NCI-H146 treated with DMSO at 0.1 percent for 48 hours (cell line): ENCODE results near the gene SPRY4.
"Not testable (repeated sequence)": the region's sequence is repeated elsewhere in the genome, so short reads cannot be mapped to it uniquely, and the experiment has no call there.

Source experiments
- DNase-seq: peaks from one replicate; lab custom pipeline; 2025; ENCODE audit not compliant: unreplicated experiment; lab: John Stamatoyannopoulos, UW

The SPRY4 gene, protein sequence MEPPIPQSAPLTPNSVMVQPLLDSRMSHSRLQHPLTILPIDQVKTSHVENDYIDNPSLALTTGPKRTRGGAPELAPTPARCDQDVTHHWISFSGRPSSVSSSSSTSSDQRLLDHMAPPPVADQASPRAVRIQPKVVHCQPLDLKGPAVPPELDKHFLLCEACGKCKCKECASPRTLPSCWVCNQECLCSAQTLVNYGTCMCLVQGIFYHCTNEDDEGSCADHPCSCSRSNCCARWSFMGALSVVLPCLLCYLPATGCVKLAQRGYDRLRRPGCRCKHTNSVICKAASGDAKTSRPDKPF

DNA sequence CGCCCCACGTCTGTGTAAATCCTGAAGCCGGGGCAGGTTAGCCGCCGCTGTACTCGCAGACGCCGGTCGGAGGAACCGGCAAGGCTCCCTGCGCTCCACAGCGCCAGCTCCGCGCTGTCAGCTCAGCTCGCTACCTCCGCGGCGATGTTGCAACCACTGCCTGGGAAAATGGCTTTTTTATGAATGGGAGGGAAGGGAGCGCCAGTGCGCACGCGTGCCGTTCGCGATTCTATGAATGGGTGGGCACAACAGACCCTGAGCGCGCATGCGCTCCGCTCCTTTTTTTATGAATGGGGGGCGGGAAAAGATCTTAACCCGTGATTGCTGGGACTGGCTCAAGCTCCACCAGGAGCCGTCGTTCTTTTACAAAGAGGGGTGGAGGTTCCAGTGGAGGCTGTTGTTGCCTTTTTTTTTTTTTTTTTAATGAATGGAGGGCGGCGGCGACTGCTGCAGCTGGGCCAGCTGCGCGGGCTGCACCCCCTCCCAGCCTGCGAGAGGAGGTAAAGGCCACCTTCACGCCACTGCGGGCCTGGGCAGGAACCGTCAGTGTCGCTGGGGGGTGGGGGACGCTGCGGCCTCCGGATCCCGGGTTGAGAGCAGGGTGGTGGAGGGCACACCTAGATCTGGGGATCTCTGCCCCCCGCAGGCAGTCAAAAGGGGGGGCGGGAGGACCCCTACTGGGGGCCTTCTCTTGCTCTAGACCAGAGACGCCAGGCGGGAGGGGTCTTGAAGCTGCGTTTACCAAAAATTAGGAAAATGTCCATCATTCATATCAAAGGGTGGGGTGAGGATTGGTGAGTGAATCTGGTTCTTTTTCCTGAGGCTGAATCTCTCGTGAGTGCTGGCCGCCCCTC, at the start of gene SPRY4:
SPRY4 (minus strand) TSS at position 151 of the 854 bp plus-strand sequence. CDS start 9,913 bp downstream, outside the sequence.
- DNase-seq: peak; percentile 87

DNA sequence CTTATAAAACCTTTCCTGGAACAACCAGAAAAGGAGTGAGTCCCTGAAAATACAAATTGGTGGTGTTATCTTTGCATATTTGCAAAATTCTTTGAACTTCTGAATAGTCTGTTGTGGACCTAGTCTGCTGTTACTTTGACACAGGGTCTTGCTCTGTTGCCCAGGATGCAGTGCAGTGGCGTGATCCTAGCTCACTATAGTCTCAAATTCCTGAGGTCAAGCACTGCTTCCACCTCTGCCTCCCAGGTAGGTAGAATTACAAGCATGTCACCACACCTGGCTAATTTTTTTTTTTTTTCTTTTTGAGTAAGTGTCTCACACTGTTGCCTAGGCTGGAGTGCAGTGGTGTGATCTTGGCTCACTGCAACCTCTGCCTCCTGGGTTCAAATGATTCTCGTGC, 43.7 kb upstream of the SPRY4 start:
- no peak for DNase-seq

DNA sequence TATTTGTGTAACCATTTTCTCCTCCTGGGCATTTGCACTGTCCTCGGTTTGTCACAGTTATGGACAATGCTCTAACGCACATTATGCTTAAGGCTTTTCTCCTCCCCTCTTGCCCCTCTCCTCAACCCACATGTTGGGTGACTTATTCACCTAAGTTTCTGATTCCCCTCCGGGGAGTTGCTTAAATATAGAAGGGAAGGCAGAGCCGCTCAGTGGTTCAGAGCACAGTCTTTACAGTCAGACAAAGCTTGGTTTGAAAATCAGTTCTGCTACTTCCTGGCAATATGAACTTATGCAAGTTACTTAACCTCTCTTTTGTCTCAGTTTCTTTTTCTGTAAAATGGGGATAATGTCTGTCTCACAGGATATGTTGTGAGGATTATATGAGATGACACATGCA, 41.2 kb upstream of the SPRY4 start:
- no peak for DNase-seq

DNA sequence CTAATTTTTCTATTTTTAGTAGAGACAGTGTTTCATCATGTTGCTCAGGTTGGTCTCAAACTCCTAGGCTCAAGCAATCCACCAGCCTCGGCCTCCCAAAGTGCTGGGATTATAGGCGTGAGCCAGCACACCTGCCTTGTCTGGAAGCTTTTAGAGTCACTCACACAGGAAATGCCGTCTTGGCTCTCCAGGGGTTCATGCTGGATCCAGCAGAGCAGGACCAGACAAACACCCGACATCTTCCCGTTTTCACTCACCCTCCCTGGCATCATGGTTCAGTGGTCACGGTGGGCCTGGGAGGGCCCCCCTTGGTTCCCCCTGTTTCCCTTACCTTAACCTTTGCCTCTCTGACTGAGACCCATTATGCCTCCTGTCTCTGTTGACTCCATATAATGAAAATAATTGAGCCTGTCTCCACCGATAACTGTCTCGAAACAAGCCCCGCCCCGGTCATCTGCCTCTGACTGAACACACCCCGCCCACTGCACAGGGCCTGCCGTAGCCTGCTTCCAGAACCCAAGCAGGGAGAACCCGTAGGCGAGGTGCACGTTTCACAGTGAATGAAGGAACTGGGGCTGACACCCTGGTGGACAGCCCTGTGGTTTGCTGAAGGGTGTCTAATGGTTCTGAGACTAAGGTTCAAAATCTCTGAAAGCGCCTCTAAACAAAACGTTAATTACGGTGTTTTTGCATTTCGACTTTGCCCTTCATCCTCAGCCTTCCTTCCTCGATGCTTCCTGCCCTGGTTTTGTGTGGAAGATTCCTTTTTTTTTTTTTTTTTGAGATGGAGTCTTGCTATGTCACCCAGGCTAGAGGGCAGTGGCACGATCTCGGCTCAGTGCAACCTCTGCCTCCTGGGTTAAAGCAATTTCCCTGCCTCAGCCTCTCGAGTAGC, 39.7 kb upstream of the SPRY4 start:
- DNase-seq: peak; percentile 47

DNA sequence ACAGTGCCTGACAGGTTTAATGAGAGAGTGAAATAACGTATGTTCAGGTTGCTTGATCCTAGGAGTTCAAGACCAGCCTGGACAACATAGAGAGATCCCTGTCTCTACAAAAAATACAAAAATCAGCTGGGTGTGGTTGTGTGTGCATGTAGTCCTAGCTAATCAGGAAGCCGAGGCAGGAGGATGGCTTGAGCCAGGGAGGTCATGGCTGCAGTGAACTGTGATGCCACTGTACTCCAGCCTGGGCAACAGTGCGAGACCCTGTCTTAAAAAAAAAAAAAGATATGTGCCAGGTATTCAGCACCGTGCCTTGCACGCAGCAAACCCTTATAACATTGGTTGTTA, 38.8 kb upstream of the SPRY4 start:
- DNase-seq: no peak

DNA sequence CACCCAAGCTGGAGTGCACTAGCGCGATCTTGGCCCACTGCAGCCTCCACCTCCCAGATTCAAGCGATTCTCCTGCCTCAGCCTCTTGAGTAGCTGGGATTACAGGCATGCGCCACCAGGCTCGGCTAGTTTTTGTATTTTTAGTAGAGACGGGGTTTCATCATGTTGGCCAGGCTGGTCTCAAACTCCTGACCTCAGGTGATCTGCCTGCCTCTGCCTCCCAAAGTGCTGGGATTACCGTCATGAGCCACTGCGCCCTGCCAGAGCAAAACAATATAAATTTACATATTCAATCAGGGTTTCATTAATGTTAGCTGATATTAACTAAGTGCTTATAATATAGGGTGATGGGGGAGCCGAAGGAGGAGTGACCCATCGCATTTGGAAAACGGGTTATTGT, 37.4 kb upstream of the SPRY4 start:
- not testable (repeated sequence) for DNase-seq

DNA sequence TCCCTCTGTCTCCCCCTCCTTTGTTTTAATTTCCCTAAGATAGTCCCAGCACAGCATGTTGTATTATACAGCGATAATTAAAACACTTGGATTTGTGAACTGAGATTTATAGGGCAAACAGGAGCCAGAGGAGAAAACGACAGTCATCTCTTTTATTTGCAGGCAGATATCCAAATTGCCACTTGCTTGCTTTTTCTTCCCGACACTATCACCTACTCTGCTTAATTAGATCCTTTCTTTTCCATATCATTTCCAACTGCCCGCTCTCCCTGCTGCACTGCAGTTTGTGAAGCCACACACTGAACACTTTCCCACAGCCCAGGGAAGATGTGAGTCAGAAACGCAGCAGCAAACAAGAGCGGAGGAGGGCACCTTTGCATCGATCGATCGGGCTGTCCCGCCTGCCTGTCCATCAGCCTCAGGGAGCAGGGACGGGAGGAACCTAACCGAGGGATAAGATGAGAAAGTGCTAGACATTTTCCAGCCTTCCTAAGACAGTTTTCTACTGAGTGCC, 35.8 kb upstream of the SPRY4 start:
- DNase-seq: no peak

DNA sequence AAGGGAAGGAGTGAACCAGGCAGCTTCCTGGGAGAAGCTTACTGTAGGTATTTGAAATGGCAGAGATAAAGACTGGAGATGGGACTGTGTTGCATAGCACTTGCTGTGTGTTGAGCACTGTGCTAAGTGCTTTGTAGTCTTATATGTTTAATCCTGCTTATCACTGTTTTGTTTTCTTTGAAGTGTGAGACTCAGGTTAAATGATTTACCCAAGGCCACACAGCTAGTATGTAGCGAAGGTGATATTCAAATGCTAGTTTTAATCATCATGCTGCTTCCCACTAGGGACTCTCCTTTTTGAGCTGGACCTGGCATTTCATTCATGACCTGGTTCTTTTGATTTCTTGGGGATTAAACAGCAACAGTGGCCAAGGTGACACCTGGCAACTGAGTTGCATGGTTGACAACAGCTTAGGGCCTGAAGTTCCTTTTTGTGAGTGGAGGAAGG, 35.3 kb upstream of the SPRY4 start:
- no peak for DNase-seq

DNA sequence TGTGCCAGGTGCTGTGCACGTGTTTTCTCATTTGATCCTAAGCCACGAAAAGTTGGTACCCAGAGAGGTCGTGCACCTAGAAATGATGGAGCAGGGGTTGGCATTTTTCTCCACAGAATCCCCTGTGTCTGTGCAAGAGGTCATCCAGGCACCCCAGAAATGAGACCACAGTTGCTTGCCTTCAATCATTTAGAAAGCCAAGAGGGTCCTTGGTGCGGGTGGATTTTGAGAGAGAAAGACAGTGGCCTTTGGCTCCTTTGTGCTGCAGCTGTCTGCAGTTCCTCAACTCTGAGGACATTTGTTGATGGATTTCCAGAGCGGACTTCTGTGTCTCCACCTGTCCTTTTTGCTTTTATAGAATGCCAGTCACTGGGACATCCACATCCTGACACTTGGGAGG, 33.8 kb upstream of the SPRY4 start:
- no peak for DNase-seq

DNA sequence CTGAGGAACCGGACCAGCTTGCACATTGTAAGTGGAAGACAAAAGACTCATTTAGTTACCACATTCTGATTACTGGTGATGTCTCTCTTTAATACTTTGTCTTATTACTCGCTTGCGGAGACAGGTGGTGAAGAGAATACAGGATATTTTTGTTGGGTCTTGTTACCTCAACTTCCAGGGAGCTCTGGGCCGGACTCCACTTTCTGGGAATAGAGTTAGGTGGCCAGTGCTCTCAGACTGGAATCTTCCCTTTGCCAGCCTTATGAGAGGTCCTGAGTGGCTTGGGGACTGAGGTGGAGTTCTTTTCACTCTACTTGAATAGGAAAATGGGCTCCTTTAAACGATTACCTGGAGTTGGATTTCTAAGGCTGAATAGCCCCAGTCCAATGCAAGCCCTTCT, 33.3 kb upstream of the SPRY4 start:
- no peak for DNase-seq

DNA sequence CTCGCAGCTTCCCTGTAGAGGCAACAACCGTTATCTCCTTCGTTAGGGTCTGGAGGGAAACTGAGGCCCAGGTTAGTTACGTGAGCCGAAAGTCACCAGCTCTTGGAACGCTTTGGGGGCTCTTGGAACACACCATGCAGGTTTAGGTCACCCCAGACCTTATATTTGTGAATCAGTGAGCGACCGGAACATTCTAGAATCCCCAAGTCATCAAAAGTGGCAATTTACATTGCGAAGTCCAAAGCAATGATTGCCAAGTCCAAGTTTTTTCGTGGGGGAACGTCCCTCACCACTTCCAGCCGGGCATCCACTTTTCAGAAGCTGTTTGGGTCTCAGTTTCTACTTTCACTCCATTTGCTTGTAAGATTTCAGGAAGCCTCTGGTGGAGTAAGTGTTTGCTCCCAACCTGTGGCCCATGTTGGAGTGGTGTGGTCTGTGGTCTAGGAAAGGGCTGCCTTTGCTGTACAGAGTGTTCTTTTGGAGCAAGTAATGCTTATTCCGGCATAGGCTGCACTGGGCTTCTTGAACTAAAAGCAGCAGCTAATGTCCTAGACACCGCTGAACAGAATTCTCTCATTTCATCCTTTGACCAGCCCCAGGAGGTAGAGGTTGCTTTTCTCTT, 32.8 kb upstream of the SPRY4 start:
- no peak for DNase-seq

DNA sequence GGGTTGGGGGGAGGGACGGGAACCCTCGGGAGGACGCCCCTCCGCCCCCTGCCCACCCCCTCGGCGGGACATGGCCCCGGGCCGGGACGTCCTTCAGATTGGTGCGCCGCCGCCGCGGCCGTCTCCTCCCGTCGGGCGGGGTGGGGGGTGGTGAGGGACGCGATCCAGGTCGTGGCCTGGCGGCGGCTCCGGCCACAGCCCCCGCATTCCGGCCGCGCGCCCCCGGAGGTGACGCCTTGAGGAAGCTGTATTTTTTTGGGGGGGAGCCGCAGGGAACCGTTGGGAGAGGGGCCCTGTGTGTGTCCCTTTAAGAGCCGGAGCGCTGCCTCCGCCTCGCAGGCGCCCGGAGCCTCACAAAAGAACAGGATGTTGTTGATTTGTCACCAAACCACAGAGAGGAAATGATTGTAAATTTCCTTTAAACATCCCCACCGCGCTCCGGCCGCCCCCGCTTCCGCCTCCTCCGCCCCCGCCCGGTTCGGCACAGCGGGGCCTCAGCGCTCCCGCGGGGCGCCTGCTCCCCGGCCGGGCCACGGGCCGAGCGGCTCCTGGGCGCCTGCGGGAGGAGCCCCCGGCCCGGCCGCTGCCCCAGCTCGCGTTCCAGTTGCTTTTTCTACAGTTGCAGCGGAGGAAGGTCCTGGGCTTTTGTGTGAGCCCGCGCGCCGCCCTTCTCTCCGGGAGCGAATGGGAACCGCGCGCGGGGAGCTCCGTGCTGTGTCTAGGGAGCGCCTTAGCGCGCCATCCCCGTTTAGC, 32.1 kb upstream of the SPRY4 start:
- peak; percentile 9 for DNase-seq

DNA sequence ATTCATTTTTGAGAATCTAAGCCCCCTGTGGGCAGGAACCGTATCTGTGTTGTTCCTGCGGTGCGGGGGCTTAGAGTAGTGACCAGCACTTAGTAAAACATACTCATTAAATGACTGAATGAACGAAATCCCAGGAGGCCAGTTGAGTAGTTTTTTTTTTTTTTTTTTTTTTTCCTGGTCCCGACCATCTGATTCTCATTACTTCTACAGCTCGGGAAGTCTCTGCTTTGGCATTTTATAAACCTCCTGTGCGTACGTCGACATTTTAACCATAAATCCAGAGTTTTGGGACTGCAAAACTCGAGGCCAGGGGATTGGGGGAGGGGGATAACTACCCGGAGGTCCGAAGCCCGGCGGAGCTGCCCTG, 31.5 kb upstream of the SPRY4 start:
- no peak for DNase-seq

DNA sequence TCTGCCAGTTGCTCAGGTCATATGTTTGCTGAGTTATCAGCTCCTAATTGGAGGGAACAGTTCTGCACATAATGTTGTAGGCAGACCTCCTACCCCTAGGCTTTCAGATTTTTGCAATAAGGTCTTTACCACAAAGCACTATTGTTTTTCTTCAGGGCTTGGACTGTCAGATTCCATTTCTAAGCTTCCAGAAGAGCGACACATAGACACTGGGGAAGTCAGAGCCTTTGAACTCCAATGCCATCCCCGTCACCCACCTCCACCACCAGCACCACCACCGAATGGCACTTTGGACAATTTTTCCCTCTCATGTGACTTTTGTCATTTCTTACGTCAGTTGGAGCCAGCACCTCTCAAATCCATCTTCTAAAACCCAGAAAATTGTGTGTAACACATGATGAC, 28.3 kb upstream of the SPRY4 start:
- no peak for DNase-seq

DNA sequence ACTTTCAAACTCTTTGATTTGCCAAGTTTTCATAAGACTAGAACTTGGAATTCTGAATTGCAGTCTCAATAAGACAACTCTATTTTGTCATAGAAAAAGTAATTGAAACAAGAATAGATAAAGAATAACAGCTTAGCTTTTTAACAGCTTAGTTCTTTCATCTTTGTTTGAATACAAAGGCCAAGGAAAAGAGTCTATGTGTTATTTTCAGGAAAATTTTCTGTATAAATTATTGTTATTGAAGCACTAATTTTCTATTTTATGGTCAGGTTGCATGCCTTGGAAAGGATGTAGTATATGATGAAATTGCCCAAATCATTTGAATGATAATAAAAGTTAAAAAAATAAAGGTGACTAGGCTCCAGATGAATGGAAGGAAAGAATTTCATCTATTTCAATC, 25.2 kb upstream of the SPRY4 start:
- DNase-seq: no peak

DNA sequence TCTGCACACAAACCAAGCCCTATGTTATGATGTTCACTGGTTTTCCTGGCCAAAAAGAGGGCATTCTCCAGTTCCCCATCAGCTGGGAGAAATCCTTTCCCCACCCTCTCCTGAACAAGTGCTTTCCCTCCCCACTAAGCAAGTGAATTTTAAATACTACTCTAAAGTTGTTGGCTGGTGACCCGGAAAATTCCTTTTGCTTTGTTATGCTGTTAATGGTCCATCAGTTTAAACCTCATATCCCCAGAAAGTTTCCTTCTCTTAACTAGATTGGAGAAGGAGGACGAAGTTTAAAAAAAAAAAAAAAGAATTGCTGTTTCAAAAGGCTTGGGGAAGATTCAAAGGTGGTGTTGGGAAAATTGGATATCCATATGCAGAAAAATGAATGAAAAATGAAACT, 21.9 kb upstream of the SPRY4 start:
- no peak for DNase-seq

DNA sequence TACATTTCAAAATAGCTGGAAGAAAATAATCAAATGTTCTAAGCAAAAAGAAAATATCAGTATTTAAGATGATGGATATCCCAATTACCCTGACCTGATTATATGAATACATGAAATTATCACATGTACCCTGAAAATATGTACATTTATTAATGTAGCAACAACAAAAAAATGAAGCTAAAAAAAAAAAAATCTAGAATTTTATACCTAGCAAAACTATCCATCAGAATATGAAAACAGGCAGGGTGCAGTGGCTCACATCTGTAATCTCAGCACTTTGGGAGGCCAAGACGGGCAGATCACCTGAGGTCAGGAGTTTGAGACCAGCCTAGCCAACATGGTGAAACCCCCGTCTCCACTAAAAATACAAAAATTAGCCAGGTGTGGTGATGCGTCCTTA, 20.1 kb upstream of the SPRY4 start:
- DNase-seq: not testable (repeated sequence)

DNA sequence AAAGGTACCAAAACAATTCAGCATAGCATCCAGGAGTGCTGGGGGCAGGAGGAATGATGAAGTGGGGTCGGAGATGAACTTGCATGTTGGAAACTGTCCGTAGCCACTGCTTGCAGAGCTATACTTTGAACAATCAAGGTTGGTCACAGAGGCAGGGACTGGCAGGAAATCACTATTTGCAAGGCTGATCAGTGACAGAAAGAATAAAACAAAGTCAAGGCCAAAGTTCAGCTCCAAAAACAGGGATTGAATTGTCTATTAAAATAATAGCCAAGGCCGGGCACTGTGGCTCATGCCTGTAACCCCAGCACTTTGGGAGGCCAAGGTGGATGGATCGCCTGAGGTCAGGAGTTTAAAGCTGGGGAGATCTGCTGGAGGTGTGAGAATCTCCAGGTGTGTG, 18.7 kb upstream of the SPRY4 start:
- DNase-seq: no peak

DNA sequence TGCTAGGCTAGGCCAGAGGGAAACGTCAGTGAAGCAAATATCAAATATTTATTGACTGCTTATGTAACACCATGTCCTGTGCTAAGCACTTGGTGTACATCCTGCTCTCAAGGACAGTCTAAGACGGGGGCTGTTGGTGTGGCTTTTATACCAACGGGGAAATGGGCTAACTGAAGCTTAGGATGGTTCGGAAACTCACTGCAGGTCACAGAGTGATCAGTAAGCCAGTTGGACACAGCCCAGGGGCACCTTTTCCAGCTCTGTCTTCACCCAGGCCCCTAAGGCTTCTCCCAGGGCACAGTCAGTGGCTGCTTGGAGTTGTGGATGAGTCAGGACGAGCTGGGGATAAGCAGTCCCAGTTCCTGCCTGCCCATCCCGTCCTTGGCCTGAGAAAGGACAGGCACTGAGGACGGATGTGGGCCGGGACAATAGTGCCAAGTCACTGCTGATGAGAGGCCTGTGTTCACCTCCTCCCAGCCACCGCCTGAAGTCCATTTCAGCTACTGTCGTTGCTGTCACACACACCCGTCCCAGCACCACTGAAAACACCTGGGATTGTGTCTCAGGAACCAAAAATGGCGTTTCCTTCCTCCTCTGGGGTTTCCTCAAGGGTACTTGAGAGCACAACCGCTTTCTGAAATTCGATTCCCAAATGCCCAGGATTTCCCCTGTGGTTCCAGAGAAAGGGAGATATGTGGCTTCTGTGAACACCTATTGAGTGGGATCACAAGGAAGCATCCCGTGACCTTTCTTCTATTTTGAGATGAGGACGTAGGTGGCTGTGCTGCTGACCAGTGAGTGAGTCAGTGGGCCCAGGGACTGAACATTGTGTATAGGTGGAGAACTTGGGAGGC, 17.5 kb upstream of the SPRY4 start:
- DNase-seq: no peak
